B cell (primary cell): ENCODE data around the gene MVB12B. TPM values are rescaled to one million over a fixed set of nuclear protein-coding genes. Genes with fewer than 3 reads are reported as not detected.

ENCODE experiments used
- ATAC-seq: fragments of 200-7000 bp; cut with Tn5 transposase; one replicate; pipeline ENCODE4 v1.10.0; 2021; ENCODE audit warnings: low read depth, mild to moderate bottlenecking, moderate number of reproducible peaks, moderate library complexity
- CTCF ChIA-PET: fragments of 350-600 bp; sonication (Branson Sonifier 250); formaldehyde crosslinking; loops from one replicate; lab custom pipeline; 2021; ENCODE audit warnings: antibody characterized with exemption, inconsistent platforms; lab: Charles Lee
- POLR2A ChIA-PET: fragments of 350-600 bp; sonication (Branson Sonifier 250); formaldehyde crosslinking; loops from one replicate; lab custom pipeline; 2021; ENCODE audit warnings: antibody characterized with exemption; lab: Charles Lee
- DNase-seq: peaks from one replicate; pipeline ENCODE4 v3.0.0; 2013
- H2AFZ ChIP-seq: 2 replicates; pipeline ENCODE4 v1.6.1; 2012; ENCODE audit warnings: mild to moderate bottlenecking, low read depth, low read length; ENCODE audit not compliant: insufficient read depth, poor library complexity, severe bottlenecking
- H3K27ac ChIP-seq, 2 donors: 1 replicate in 1 of 2; 2 replicates in 1 of 2; pipeline ENCODE4 v1.5.1; 2012 to 2013; ENCODE audit warnings: low read length in 2 of 2, mild to moderate bottlenecking in 2 of 2, moderate library complexity in 1 of 2
- H3K27me3 ChIP-seq, 4 experiments: fragments of 200-600 bp in 1 of 4; sonication (generic) in 1 of 4; replicated peaks in 1 of 4; 1 replicate in 2 of 4; 2 replicates in 2 of 4; pipeline versions ENCODE4 v1.6.1 to v1.7.0; 2013 to 2016; ENCODE audit warnings: low read length in 3 of 4, mild to moderate bottlenecking in 2 of 4, mixed read lengths in 1 of 4, moderate library complexity in 1 of 4; ENCODE audit not compliant: insufficient read depth in 4 of 4, control insufficient read depth in 3 of 4; ENCODE audit errors: control extremely low read depth in 1 of 4
- H3K36me3 ChIP-seq, 2 experiments: replicated peaks in 1 of 2; 1 replicate in 1 of 2; 2 replicates in 1 of 2; pipeline versions ENCODE4 v1.6.1 to v1.7.1; 2013; ENCODE audit warnings: low read length in 1 of 2; ENCODE audit not compliant: insufficient read depth in 2 of 2, control insufficient read depth in 1 of 2; ENCODE audit errors: control extremely low read depth in 1 of 2, extremely low read depth in 1 of 2
- H3K4me1 ChIP-seq, 2 donors: fragments of 200-600 bp in 1 of 2; sonication (generic) in 1 of 2; 1 replicate in 1 of 2; 2 replicates in 1 of 2; pipeline versions ENCODE4 v1.5.1 to v1.6.1; 2013 to 2017; ENCODE audit warnings: low read length in 2 of 2; ENCODE audit not compliant: control insufficient read depth in 2 of 2, insufficient read depth in 2 of 2
- H3K4me2 ChIP-seq: replicated peaks from 2 replicates; pipeline ENCODE3; 2012; ENCODE audit warnings: mild to moderate bottlenecking, low read depth, low read length; ENCODE audit not compliant: poor library complexity, severe bottlenecking
- H3K4me3 ChIP-seq, 5 experiments: fragments of 200-600 bp in 1 of 5; sonication (generic) in 1 of 5; 1 replicate in 3 of 5; 2 replicates in 2 of 5; pipeline versions ENCODE4 v1.5.1 to v1.7.0; 2011 to 2016; ENCODE audit warnings: low read length in 4 of 5, mild to moderate bottlenecking in 4 of 5, low read depth in 2 of 5, control low read depth in 1 of 5, moderate library complexity in 1 of 5; ENCODE audit not compliant: insufficient read depth in 1 of 5; ENCODE audit errors: control extremely low read depth in 1 of 5, extremely low read depth in 1 of 5
- H3K79me2 ChIP-seq: fragments of 200-600 bp; sonication (generic); one replicate; pipeline ENCODE4 v1.6.0; 2016; ENCODE audit warnings: low read length; ENCODE audit not compliant: control insufficient read depth, insufficient read depth
- H3K9ac ChIP-seq: fragments of 200-600 bp; sonication (generic); 2 replicates; pipeline ENCODE4 v1.6.1; 2017; ENCODE audit warnings: mild to moderate bottlenecking, low read length, moderate library complexity
- H3K9me3 ChIP-seq, 3 donors: one replicate each; pipeline versions ENCODE4 v1.6.1 to v1.7.1; 2013; ENCODE audit warnings: low read length in 2 of 3; ENCODE audit not compliant: control insufficient read depth in 2 of 3, insufficient read depth in 1 of 3; ENCODE audit errors: control extremely low read depth in 1 of 3
- H4K20me1 ChIP-seq: 2 replicates; pipeline ENCODE4 v1.6.0; 2012; ENCODE audit warnings: mild to moderate bottlenecking, low read length; ENCODE audit not compliant: insufficient read depth, control insufficient read depth, poor library complexity, severe bottlenecking
- H3K27ac Mint-ChIP-seq: one replicate; pipeline ENCODE4 v1.8.0; 2021; ENCODE audit warnings: mixed read lengths
- H3K27me3 Mint-ChIP-seq: one replicate; pipeline ENCODE4 v1.8.0; 2021; ENCODE audit warnings: mixed read lengths
- H3K4me1 Mint-ChIP-seq: one replicate; pipeline ENCODE4 v1.8.0; 2021; ENCODE audit warnings: mixed read lengths
- H3K4me3 Mint-ChIP-seq: one replicate; pipeline ENCODE4 v1.8.0; 2021; ENCODE audit warnings: mixed read lengths
- H3K9me3 Mint-ChIP-seq: one replicate; pipeline ENCODE4 v1.8.0; 2022; ENCODE audit warnings: mixed read lengths; ENCODE audit not compliant: insufficient read depth
- CTCF ChIP-seq: fragments of 200-600 bp; IDR thresholded peaks from one replicate; pipeline ENCODE4 v1.8.0; 2022; ENCODE audit warnings: antibody characterized with exemption, mild to moderate bottlenecking
- EZH2 ChIP-seq: IDR thresholded peaks from 2 replicates; pipeline ENCODE4 v1.6.1; 2012; ENCODE audit warnings: borderline replicate concordance, low read depth, mild to moderate bottlenecking, moderate library complexity, low read length; ENCODE audit not compliant: insufficient read depth, poor library complexity, severe bottlenecking
- WGBS: methylation state at CpG from one replicate; pipeline ENCODE4 v1.1.5; 2013; ENCODE audit warnings: missing lambda C conversion rate; ENCODE audit not compliant: insufficient coverage; 5-methylcytosine and 5-hydroxymethylcytosine counted together
- intact Hi-C: fragments of 100-400 bp; cut with micrococcal nuclease; formaldehyde crosslinking; loops from one replicate; pipeline ENCODE4 v1.10.0; 2022
- polyA plus RNA-seq: library from polyadenylated mRNA; depleted of rRNA; stranded (reverse); fragments of >200 nt; gene quantifications from 2 replicates; pipeline ENCODE4 v1.2.3, GENCODE V29; 2012
- total RNA-seq, 2 donors: library from RNA; stranded (reverse); fragments of 120-200 nt in 1 of 2; gene quantifications; 1 replicate in 1 of 2; 2 replicates in 1 of 2; pipeline versions ENCODE4 v1.2.3 to v1.2.4, GENCODE V29; 2013 to 2022

The MVB12B gene
- total and polyA plus RNA-seq, 2 donors (not counting 1 experiment from before 2014, with no cell fraction given) = 1.2 to 9.8 TPM

GRCh38 chr9:126478216-126478981 is 151.8 kb downstream of the MVB12B start:
- Mint-ChIP-seq H3K27me3 (peaks cover 7% of the 10 kb centered on the region), H3K9me3 (peaks cover 3% of the 10 kb centered on the region), H3K27ac (no peak overlapping the region), H3K4me1 (peaks cover 15% of the 10 kb centered on the region), H3K4me3 (no peak overlapping the region)
- H3K4me1 ChIP-seq = peaks cover 7 to 16% of the 10 kb centered on the region in 2 donors
- WGBS = 96% methylated on average over 7 of the region's 8 CpGs
- no peaks in the 10 kb centered on the region for H3K27me3 ChIP-seq
- H3K9me3 ChIP-seq = peaks cover 0 to 14% (median 3%) of the 10 kb centered on the region in 3 donors
- H3K27ac ChIP-seq = no peak overlapping the region
- H4K20me1 ChIP-seq = no peaks in the 10 kb centered on the region
- intact Hi-C loops = no loop called here
- no peak overlapping the region for H3K4me2 ChIP-seq
- no peaks in the 10 kb centered on the region for H3K36me3 ChIP-seq
- H3K79me2 ChIP-seq = no peaks in the 10 kb centered on the region
- H3K4me3 ChIP-seq = no peak overlapping the region
- H2AFZ ChIP-seq = no peak overlapping the region
- TF ChIP-seq CTCF = no peak
- no peak for TF ChIP-seq EZH2
- H3K9ac ChIP-seq = no peak overlapping the region
- ChIA-PET CTCF (interaction anchor here (0.6 kb wide), 1 partner anchor 176 kb away, joined by 3 read pairs; no protein-coding TSS in a partner anchor), POLR2A (no interaction called here)
- DNase-seq = no peak
- ATAC-seq = no peak

GRCh38 chr9:126479515-126479914 is 152.9 kb downstream of the MVB12B start:
- no peak overlapping the region for H3K4me3 ChIP-seq
- ATAC-seq = no peak
- no peak for TF ChIP-seq EZH2
- no peak for TF ChIP-seq CTCF
- 91% methylated on average over 9 of the region's 12 CpGs for WGBS
- H3K4me3 Mint-ChIP-seq = no peak overlapping the region
- H3K27me3 ChIP-seq = no peaks in the 10 kb centered on the region
- peaks cover 7% of the 10 kb centered on the region for H3K27me3 Mint-ChIP-seq
- ChIA-PET POLR2A (no interaction called here), CTCF (no interaction called here)
- H3K27ac ChIP-seq = no peak overlapping the region
- no peak for DNase-seq
- H3K79me2 ChIP-seq = no peaks in the 10 kb centered on the region
- H3K4me1 ChIP-seq = peaks cover 7 to 19% of the 10 kb centered on the region in 2 donors
- H3K9ac ChIP-seq = no peak overlapping the region
- H3K27ac Mint-ChIP-seq = no peak overlapping the region
- H3K36me3 ChIP-seq = no peaks in the 10 kb centered on the region
- no peak overlapping the region for H3K4me2 ChIP-seq
- H3K9me3 ChIP-seq = peaks cover 0 to 14% (median 3%) of the 10 kb centered on the region in 3 donors
- H3K4me1 Mint-ChIP-seq = peaks cover 19% of the 10 kb centered on the region
- H2AFZ ChIP-seq = no peak overlapping the region
- intact Hi-C loops = no loop called here
- peaks cover 3% of the 10 kb centered on the region for H3K9me3 Mint-ChIP-seq
- H4K20me1 ChIP-seq = no peaks in the 10 kb centered on the region
